WTC11 (cell line): Measurements from ENCODE around the gene MAMLD1.

Experiments
- ATF1 ChIP-seq: sonication (generic); formaldehyde crosslinking; IDR thresholded peaks from 2 replicates; pipeline ENCODE4 v1.8.1; 2023; ENCODE audit warnings: mild to moderate bottlenecking, moderate library complexity, missing genetic modification reagents
- CREB1 ChIP-seq: sonication (generic); formaldehyde crosslinking; IDR thresholded peaks from 2 replicates; pipeline ENCODE4 v1.8.0; 2023; ENCODE audit warnings: mild to moderate bottlenecking, missing genetic modification reagents
- CREM ChIP-seq: sonication (generic); formaldehyde crosslinking; IDR thresholded peaks from 2 replicates; pipeline ENCODE4 v1.8.1; 2022; ENCODE audit warnings: mild to moderate bottlenecking, missing genetic modification reagents, moderate library complexity
- CTCF ChIP-seq: fragments of 200-600 bp; IDR thresholded peaks from 2 replicates; pipeline ENCODE4 v1.8.0; 2022; ENCODE audit warnings: antibody characterized with exemption
- ESRRA ChIP-seq: sonication (generic); formaldehyde crosslinking; IDR thresholded peaks from 2 replicates; pipeline ENCODE4 v1.8.1; 2022; ENCODE audit warnings: mild to moderate bottlenecking, missing genetic modification reagents, borderline replicate concordance
- GABPB1 ChIP-seq: sonication (generic); formaldehyde crosslinking; IDR thresholded peaks from 2 replicates; pipeline ENCODE4 v1.8.1; 2023; ENCODE audit warnings: mild to moderate bottlenecking, missing genetic modification reagents
- IRF2 ChIP-seq: sonication (generic); formaldehyde crosslinking; IDR thresholded peaks from 2 replicates; pipeline ENCODE4 v1.8.0; 2022; ENCODE audit warnings: low read depth, missing genetic modification reagents, borderline replicate concordance
- SP1 ChIP-seq: sonication (generic); formaldehyde crosslinking; conservative IDR thresholded peaks from 2 replicates; pipeline ENCODE4 v1.8.1; 2022; ENCODE audit warnings: missing genetic modification reagents
- TP53 ChIP-seq: sonication (generic); formaldehyde crosslinking; IDR thresholded peaks from 2 replicates; pipeline ENCODE4 v1.8.1; 2023; ENCODE audit warnings: mild to moderate bottlenecking, missing genetic modification reagents
- ZMAT4 ChIP-seq: fragments of 250-450 bp; sonication (Bioruptor Pico); IDR thresholded peaks from 2 replicates; pipeline ENCODE4 v1.9.0; 2021; ENCODE audit warnings: mild to moderate bottlenecking

- TF ChIP-seq IRF2 (no peak), CTCF (no peak), CREM (no peak), ESRRA (CRISPR knock-in tag) (no peak), SP1 (CRISPR knock-in tag) (no peak), TP53 (CRISPR knock-in tag) (no peak), CREB1 (CRISPR knock-in tag) (no peak), ZMAT4 (CRISPR knock-in tag) (no peak), ATF1 (CRISPR knock-in tag) (no peak), GABPB1 (no peak)
Measured at GRCh38 chrX:150460063-150460462, 96.9 kb downstream of the MAMLD1 start.
